Tibial nerve (tissue), 3 donors: Measurements from ENCODE around the gene VCAM1.

Source experiments
- CTCF ChIP-seq, 5 experiments: fragments of 200-600 bp in 3 of 5; fragments of 450-650 bp in 2 of 5; sonication (generic) in 3 of 5; IDR thresholded peaks; one replicate each; pipeline ENCODE4 v1.5.1; 2016 to 2019; ENCODE audit warnings: antibody characterized with exemption in 5 of 5, mild to moderate bottlenecking in 3 of 5, moderate library complexity in 2 of 5
- POLR2A ChIP-seq, 2 donors: fragments of 450-650 bp; IDR thresholded peaks; one replicate each; pipeline ENCODE4 v1.6.1; 2017; ENCODE audit warnings: antibody characterized with exemption in 2 of 2, mild to moderate bottlenecking in 2 of 2, moderate library complexity in 2 of 2

GRCh38 chr1:100730130-100730529 lies 10.6 kb downstream of the VCAM1 start:
- TF ChIP-seq POLR2A (IDR thresholded peaks at IDR 0.05) (no peak), CTCF (IDR thresholded peaks at IDR 0.05) (no peak)
